ENCODE data around the gene UQCRHL.
"Not testable (repeated sequence)": the region's sequence is repeated elsewhere in the genome, so short reads cannot be mapped to it uniquely, and the experiment has no call there.

Gene UQCRHL

DNA sequence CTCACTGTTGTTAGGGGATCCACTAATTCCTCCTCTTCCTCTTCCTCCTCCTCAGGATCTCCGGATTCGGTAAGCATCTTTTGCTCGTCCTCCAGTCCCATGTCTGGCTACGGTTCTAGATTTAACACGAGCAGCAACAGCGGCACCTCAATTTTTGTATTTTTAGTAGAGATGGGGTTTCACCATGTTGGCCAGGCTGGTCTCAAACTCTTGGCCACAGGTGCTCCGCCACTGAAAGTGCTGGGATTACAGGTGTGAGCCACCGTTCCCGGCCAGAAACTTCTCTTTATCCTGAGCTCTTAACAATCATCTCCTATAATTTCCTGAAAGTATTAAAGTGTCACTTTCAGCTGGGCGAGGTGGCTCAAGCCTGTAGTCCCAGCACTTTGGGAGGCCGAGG lies at the start of gene UQCRHL:
Gene UQCRHL, minus strand, starts transcription at position 101 of the 400 bp plus-strand sequence. Its CDS starts 0 bp downstream, at position 101.
- not testable (repeated sequence) for DNase-seq

DNA sequence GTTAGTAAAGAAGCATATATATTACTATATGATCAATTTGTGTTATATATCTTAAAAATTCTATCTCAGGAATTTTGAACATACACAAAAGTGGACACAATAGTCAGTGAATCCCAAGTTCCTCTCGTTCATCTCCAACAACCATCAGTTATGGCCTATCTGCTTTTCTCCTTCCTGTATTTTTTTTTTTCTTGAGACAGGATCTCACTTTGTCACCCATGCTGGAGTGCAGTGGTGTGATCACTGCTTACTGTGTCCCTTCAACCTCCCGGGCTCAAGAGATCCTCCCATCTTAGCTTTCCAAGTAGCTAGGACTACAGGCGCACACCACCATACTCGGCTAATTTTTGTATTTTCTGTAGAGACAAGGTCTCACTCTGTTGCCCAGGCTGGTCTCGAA lies 49.4 kb upstream of the UQCRHL start:
- no peak for DNase-seq
- TF ChIP-seq GATA1 (IDR thresholded peaks at IDR 0.05; ENCODE audit: low read depth, low read length) = no peak
- no peak for TF ChIP-seq POLR2A (IDR thresholded peaks at IDR 0.05; ENCODE audit: low read length)

- TF ChIP-seq POLR2A (IDR thresholded peaks at IDR 0.05; ENCODE audit: low read length) (no peak), GATA1 (IDR thresholded peaks at IDR 0.05; ENCODE audit: low read depth, low read length) (no peak)
- no peak for DNase-seq
Observed at GRCh38 chr1:15852828-15853302, 45.4 kb upstream of the UQCRHL start.

GRCh38 chr1:15852036-15852827 lies 44.8 kb upstream of the UQCRHL start:
- DNase-seq = no peak
- TF ChIP-seq GATA1 (IDR thresholded peaks at IDR 0.05; ENCODE audit: low read depth, low read length) = no peak

GRCh38 chr1:15851210-15852035 lies 44.0 kb upstream of the UQCRHL start:
- TF ChIP-seq POLR2A (IDR thresholded peaks at IDR 0.05; ENCODE audit: low read length) = no peak
- no peak for TF ChIP-seq GATA1 (IDR thresholded peaks at IDR 0.05; ENCODE audit: low read depth, low read length)
- no peak for DNase-seq

DNA sequence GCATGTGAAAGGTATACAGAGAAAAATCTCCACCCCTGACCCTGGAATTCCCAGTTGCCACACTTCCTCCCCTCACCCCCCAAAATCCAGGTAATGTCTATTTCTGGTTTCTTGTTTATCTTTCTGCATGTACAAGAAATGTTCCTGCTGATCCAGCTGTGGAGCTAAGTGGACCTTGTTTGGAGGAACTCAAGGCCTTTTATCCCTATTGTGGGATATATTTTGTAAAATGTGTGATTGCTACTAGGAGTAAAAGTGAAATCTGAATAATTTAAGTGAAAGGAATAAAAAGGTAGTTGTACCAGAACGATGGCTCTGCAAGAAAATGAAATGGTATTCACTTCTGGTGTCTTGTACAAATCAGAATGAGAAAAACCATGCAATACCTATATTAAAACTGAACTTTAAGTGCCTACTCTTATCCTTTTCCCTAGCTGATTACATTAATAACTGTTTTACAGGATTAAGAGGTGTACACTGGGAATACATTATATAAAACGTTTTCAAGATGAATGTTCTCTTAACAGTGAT lies 43.1 kb upstream of the UQCRHL start:
- TF ChIP-seq GATA1 (IDR thresholded peaks at IDR 0.05; ENCODE audit: low read depth, low read length) (no peak), POLR2A (IDR thresholded peaks at IDR 0.05; ENCODE audit: low read length) (no peak)

GRCh38 chr1:15849775-15850324 lies 42.4 kb upstream of the UQCRHL start:
- TF ChIP-seq POLR2A (IDR thresholded peaks at IDR 0.05; ENCODE audit: low read length) (no peak), GATA1 (IDR thresholded peaks at IDR 0.05; ENCODE audit: low read depth, low read length) (peak; percentile 38)
- peak; percentile 72 to 75 for DNase-seq

More for the DNA sequence above, 43.1 kb upstream of the UQCRHL start:
- no peak for DNase-seq

GRCh38 chr1:15848929-15849774 lies 41.7 kb upstream of the UQCRHL start:
- DNase-seq = peak; percentile 83 to 84
- TF ChIP-seq POLR2A (IDR thresholded peaks at IDR 0.05; ENCODE audit: low read length) (peak; percentile 60), GATA1 (IDR thresholded peaks at IDR 0.05; ENCODE audit: low read depth, low read length) (no peak)

DNA sequence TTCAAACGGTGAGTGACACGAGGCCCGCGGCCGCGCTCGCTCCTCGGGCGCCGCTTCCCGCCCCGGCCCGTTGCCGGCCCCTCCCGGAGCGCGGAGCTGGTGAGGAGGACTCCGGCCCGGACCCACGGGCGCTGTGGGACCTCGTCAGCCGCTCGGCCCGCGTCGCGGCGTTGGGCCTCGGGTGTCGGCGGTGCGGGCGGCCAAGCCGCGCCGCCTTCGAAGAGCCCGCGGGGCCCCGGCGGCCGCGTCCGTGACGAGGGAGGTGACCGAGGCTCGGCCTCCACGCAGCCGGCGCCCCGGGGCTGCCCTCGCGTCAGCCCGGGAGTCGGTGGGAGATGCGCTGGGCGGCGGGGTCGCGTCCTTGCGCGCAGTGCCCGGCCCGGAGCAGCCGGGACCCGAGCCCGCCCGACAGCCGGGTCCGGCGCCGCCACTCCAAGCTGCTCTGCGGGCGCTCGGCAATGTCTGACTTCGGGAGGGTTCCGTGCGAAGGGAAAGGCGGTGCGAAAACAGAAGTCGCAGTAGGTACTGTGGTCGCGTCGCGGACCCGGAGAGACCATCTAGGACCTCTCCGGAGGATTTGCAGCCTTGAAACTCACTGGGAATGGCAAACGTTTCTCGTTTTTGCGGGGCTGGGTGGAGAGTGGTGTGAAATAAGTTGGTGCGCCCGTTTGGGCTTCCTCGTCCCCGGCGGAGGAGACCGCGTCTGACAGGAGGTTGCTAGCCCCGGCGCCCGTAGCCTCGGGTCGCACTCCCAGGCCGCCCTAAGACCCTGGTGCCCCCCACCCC lies 40.9 kb upstream of the UQCRHL start:
- DNase-seq = peak; percentile 67 to 83
- TF ChIP-seq POLR2A (IDR thresholded peaks at IDR 0.05; ENCODE audit: low read length) (no peak), GATA1 (IDR thresholded peaks at IDR 0.05; ENCODE audit: low read depth, low read length) (no peak)

GRCh38 chr1:15847893-15848142 lies 40.4 kb upstream of the UQCRHL start:
- DNase-seq = no peak
- TF ChIP-seq POLR2A (IDR thresholded peaks at IDR 0.05; ENCODE audit: low read length) = no peak
- no peak for TF ChIP-seq GATA1 (IDR thresholded peaks at IDR 0.05; ENCODE audit: low read depth, low read length)

- TF ChIP-seq GATA1 (IDR thresholded peaks at IDR 0.05; ENCODE audit: low read depth, low read length) = no peak
- TF ChIP-seq POLR2A (IDR thresholded peaks at IDR 0.05; ENCODE audit: low read length) = peak; percentile 96
- DNase-seq = peak; percentile 97 to 99
Observed at GRCh38 chr1:15847100-15847892, 39.8 kb upstream of the UQCRHL start, which contains the start of gene SPEN. TSS of gene SPEN (plus strand) at chr1:15847707. CDS start at chr1:15848068, 361 bp downstream.

- DNase-seq = not testable (repeated sequence)
Observed at GRCh38 chr1:15846056-15846455, 38.6 kb upstream of the UQCRHL start.
